Activated CD4-positive, alpha-beta T cell treated with anti-CD3 and anti-CD28 coated beads for 48 hours (primary cell): ENCODE measurements around the gene ANKK1.

Source experiments
- DNase-seq: peaks from one replicate; pipeline ENCODE4 v3.0.0-alpha.2; 2020

The ANKK1 gene

GRCh38 chr11:113387605-113388211 lies at the start of gene ANKK1:
TSS of gene ANKK1 (plus strand) at chr11:113387779. CDS start at chr11:113387885, 106 bp downstream.
- peak; percentile 4 for DNase-seq

GRCh38 chr11:113338730-113339129 lies 48.8 kb upstream of the ANKK1 start:
- no peak for DNase-seq

- DNase-seq = no peak
These were observed 47.5 kb upstream of the ANKK1 start for GRCh38 chr11:113339929-113340589.

- no peak for DNase-seq
These were observed 46.0 kb upstream of the ANKK1 start for GRCh38 chr11:113341388-113342165.

- DNase-seq = no peak
These were observed 41.6 kb upstream of the ANKK1 start for GRCh38 chr11:113345978-113346377.

- DNase-seq = no peak
These were observed 38.1 kb upstream of the ANKK1 start for GRCh38 chr11:113349528-113349927.

- no peak for DNase-seq
These were observed 37.1 kb upstream of the ANKK1 start for GRCh38 chr11:113350336-113351067.

GRCh38 chr11:113351068-113351450 lies 36.5 kb upstream of the ANKK1 start:
- DNase-seq = no peak

- no peak for DNase-seq
These were observed 36.1 kb upstream of the ANKK1 start for GRCh38 chr11:113351480-113351879.

GRCh38 chr11:113356203-113356602 lies 31.4 kb upstream of the ANKK1 start:
- no peak for DNase-seq

GRCh38 chr11:113363406-113363805 lies 24.2 kb upstream of the ANKK1 start:
- DNase-seq = no peak

GRCh38 chr11:113363996-113364641 lies 23.5 kb upstream of the ANKK1 start:
- no peak for DNase-seq

GRCh38 chr11:113365895-113366294 lies 21.7 kb upstream of the ANKK1 start:
- no peak for DNase-seq

- DNase-seq = no peak
These were observed 18.2 kb upstream of the ANKK1 start for GRCh38 chr11:113369411-113369810.

- DNase-seq = no peak
These were observed 16.9 kb upstream of the ANKK1 start for GRCh38 chr11:113370634-113371033.

- DNase-seq = no peak
These were observed 15.3 kb upstream of the ANKK1 start for GRCh38 chr11:113372309-113372708.

- DNase-seq = no peak
These were observed 14.3 kb upstream of the ANKK1 start for GRCh38 chr11:113373306-113373705.

- no peak for DNase-seq
These were observed 13.5 kb upstream of the ANKK1 start for GRCh38 chr11:113373981-113374560.

- no peak for DNase-seq
These were observed 12.2 kb upstream of the ANKK1 start for GRCh38 chr11:113375402-113375801.

GRCh38 chr11:113376156-113376555 lies 11.4 kb upstream of the ANKK1 start:
- DNase-seq = no peak

GRCh38 chr11:113377681-113378412 lies 9.7 kb upstream of the ANKK1 start:
- no peak for DNase-seq

GRCh38 chr11:113378692-113379091 lies 8.9 kb upstream of the ANKK1 start:
- no peak for DNase-seq
